ENCODE data around the gene ECI1. TPM values are rescaled to one million over a fixed set of nuclear protein-coding genes. Genes with fewer than 3 reads are reported as not detected.

Gene ECI1
- polyA plus RNA-seq, 1 experiment: 63.9 TPM

GRCh38 chr16:2284001-2284770 is 32.8 kb upstream of the ECI1 start:
- POLR2A ChIA-PET: no interaction called here
- Histone ChIP-seq H3K4me3 (ENCODE audit: low read depth, low read length) (no peak overlapping the region), H3K27me3 (ENCODE audit: control insufficient read depth, insufficient read depth, low read length) (no peaks in the 10 kb centered on the region), H3K36me3 (ENCODE audit: control insufficient read depth, insufficient read depth, low read length) (no peaks in the 10 kb centered on the region)
- no peak for TF ChIP-seq CTCF (IDR thresholded peaks at IDR 0.05; ENCODE audit: insufficient read depth, low read depth, low read length)
- DNase-seq (ENCODE audit: low read depth): no peak
- CTCF ChIA-PET: no interaction called here

- no peaks in the 10 kb centered on the region for H3K36me3 ChIP-seq (ENCODE audit: control insufficient read depth, insufficient read depth, low read length)
- TF ChIP-seq CTCF (IDR thresholded peaks at IDR 0.05; ENCODE audit: insufficient read depth, low read depth, low read length): no peak
- no peaks in the 10 kb centered on the region for H3K27me3 ChIP-seq (ENCODE audit: control insufficient read depth, insufficient read depth, low read length)
- ChIA-PET CTCF (no interaction called here), POLR2A (no interaction called here)
- H3K4me3 ChIP-seq (ENCODE audit: low read depth, low read length): no peak overlapping the region
- DNase-seq (ENCODE audit: low read depth): no peak
These were observed 31.6 kb upstream of the ECI1 start for GRCh38 chr16:2282866-2283555.

DNA sequence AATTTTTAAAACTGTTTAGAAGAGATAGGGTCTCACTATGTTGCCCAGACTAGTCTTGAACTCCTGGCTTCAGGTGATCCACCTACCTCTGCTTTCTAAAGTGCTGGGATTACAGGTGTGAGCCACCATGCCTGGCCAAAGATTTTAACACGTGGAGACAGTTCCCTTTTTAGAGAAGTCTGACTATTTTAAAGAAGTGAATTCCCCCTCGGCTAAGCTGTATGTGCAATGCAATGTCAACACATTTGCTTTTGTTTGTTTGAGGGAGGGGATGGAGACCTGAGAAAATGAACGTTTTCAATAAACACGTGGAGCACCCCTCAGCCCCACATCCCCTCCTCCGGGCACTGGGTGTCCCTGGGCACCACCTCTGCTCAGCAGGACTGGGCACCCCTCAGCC is 30.9 kb upstream of the ECI1 start:
- CTCF ChIA-PET: no interaction called here

DNA sequence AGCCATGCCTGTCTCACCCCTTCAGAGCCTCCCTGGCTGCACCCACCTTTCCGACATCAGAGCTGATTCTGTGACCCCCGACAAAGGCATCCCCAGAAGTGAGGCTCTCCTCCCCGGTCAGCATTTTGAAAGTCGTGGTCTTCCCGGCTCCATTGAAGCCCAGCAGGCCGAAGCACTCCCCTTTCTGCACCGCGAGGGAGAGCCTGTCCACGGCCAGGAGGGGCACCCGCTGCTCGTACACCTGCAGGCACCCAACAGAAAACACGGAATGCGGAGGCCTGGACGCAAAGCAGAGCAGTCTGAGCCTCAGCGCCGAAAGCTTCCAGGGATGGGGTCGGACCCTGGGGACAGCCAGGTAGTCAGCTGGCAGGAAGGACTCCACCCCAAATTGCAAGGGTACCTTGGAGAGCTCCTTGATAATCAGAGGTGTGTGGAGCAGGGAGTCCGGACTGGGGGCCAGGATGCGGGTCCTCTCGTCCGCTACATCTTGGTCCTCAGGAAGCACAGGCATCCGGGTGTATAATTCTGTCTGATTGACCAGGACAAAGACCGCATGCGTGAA is 29.7 kb upstream of the ECI1 start:
- Histone ChIP-seq H3K36me3 (ENCODE audit: control insufficient read depth, insufficient read depth, low read length) (no peaks in the 10 kb centered on the region), H3K4me3 (ENCODE audit: low read depth, low read length) (no peak overlapping the region), H3K27me3 (ENCODE audit: control insufficient read depth, insufficient read depth, low read length) (no peaks in the 10 kb centered on the region)
- no peak for TF ChIP-seq CTCF (IDR thresholded peaks at IDR 0.05; ENCODE audit: insufficient read depth, low read depth, low read length)
- no peak for DNase-seq (ENCODE audit: low read depth)
- CTCF ChIA-PET: interaction anchor here (0.7 to 2.2 kb wide), 2 partner anchors 10 to 220 kb away, joined by 3 to 9 read pairs; no protein-coding TSS in a partner anchor
- POLR2A ChIA-PET: no interaction called here

More for the DNA sequence above, 30.9 kb upstream of the ECI1 start:
- no peaks in the 10 kb centered on the region for H3K27me3 ChIP-seq (ENCODE audit: control insufficient read depth, insufficient read depth, low read length)
- DNase-seq (ENCODE audit: low read depth): no peak
- H3K36me3 ChIP-seq (ENCODE audit: control insufficient read depth, insufficient read depth, low read length): no peaks in the 10 kb centered on the region
- POLR2A ChIA-PET: no interaction called here
- TF ChIP-seq CTCF (IDR thresholded peaks at IDR 0.05; ENCODE audit: insufficient read depth, low read depth, low read length): no peak
- H3K4me3 ChIP-seq (ENCODE audit: low read depth, low read length): no peak overlapping the region

GRCh38 chr16:2280461-2280860 is 29.1 kb upstream of the ECI1 start:
- CTCF ChIA-PET: interaction anchor here (2.2 kb wide), 1 partner anchor 221 kb away, joined by 9 read pairs; no protein-coding TSS in a partner anchor
- POLR2A ChIA-PET: no interaction called here
- no peak overlapping the region for H3K4me3 ChIP-seq (ENCODE audit: low read depth, low read length)
- no peak for TF ChIP-seq CTCF (IDR thresholded peaks at IDR 0.05; ENCODE audit: insufficient read depth, low read depth, low read length)
- no peak for DNase-seq (ENCODE audit: low read depth)
- no peaks in the 10 kb centered on the region for H3K27me3 ChIP-seq (ENCODE audit: control insufficient read depth, insufficient read depth, low read length)
- H3K36me3 ChIP-seq (ENCODE audit: control insufficient read depth, insufficient read depth, low read length): no peaks in the 10 kb centered on the region

All from BJ (cell line).